ENCODE measurements around the gene OR5M8.

OR5M8 gene

GRCh38 chr11:56491270-56491669, at the start of gene OR5M8:
Gene OR5M8 (minus strand): TSS chr11:56491370. CDS start chr11:56491370, 0 bp downstream.
- DNase-seq (ENCODE audit: low spot score), result no peak

- DNase-seq (ENCODE audit: low spot score), result no peak
These were observed 42.0 kb upstream of the OR5M8 start for GRCh38 chr11:56533054-56533740.

- DNase-seq (ENCODE audit: low spot score), result no peak
These were observed 40.7 kb upstream of the OR5M8 start for GRCh38 chr11:56531856-56532255.

- no peak for DNase-seq (ENCODE audit: low spot score)
These were observed 30.8 kb upstream of the OR5M8 start for GRCh38 chr11:56522008-56522407.

- no peak for DNase-seq (ENCODE audit: low spot score)
These were observed 22.1 kb upstream of the OR5M8 start for GRCh38 chr11:56513280-56513679.

GRCh38 chr11:56509439-56509838, 18.3 kb upstream of the OR5M8 start:
- DNase-seq (ENCODE audit: low spot score), result no peak

GRCh38 chr11:56497010-56497409, 5.8 kb upstream of the OR5M8 start:
- no peak for DNase-seq (ENCODE audit: low spot score)

GRCh38 chr11:56495117-56495516, 3.9 kb upstream of the OR5M8 start:
- no peak for DNase-seq (ENCODE audit: low spot score)

- no peak for DNase-seq (ENCODE audit: low spot score)
These were observed 4.4 kb downstream of the OR5M8 start for GRCh38 chr11:56486801-56487200.

GRCh38 chr11:56474729-56475235, 16.4 kb downstream of the OR5M8 start:
- no peak for DNase-seq (ENCODE audit: low spot score)

GRCh38 chr11:56473252-56473651, 17.9 kb downstream of the OR5M8 start, which contains the start of gene OR5M3:
Gene OR5M3 (minus strand): TSS chr11:56473352. CDS start chr11:56470497, 2,855 bp downstream.
- DNase-seq (ENCODE audit: low spot score), result no peak

- DNase-seq (ENCODE audit: low spot score), result no peak
These were observed 34.1 kb downstream of the OR5M8 start for GRCh38 chr11:56457076-56457475.

- DNase-seq (ENCODE audit: low spot score), result no peak
These were observed 37.6 kb downstream of the OR5M8 start for GRCh38 chr11:56453521-56453920.

Measured in NAMALWA (cell line).